HCT116 (cell line): ENCODE data around the gene IMMT.

Source experiments
- ATF3 ChIP-seq: IDR thresholded peaks from 2 replicates; pipeline ENCODE4 v1.6.1; 2012
- CTCF ChIP-seq, 3 experiments: fragments of 200-600 bp in 1 of 3; sonication (generic) in 1 of 3; IDR thresholded peaks in 2 of 3; conservative IDR thresholded peaks in 1 of 3; 2 replicates each; pipeline ENCODE4 v1.5.1; 2012 to 2017; ENCODE audit warnings: low read depth in 2 of 3, low read length in 2 of 3, antibody characterized with exemption in 1 of 3, borderline replicate concordance in 1 of 3, control low read depth in 1 of 3, mild to moderate bottlenecking in 1 of 3, mixed read lengths in 1 of 3, mixed run types in 1 of 3, moderate library complexity in 1 of 3; ENCODE audit not compliant: insufficient read depth in 1 of 3
- EZH2 ChIP-seq: fragments of 200-600 bp; sonication (generic); IDR thresholded peaks from 2 replicates; pipeline ENCODE4 v1.6.1; 2017; ENCODE audit warnings: antibody characterized with exemption, mixed run types

GRCh38 chr2:86213056-86213455 is 17.8 kb upstream of the IMMT start:
- TF ChIP-seq CTCF (IDR thresholded peaks at IDR 0.05 in 2 of 3, conservative IDR thresholded peaks at IDR 0.05 in 1 of 3; ENCODE audit: borderline replicate concordance in 1 of 3, insufficient read depth in 1 of 3, low read depth in 2 of 3, low read length in 2 of 3) (no peak), EZH2 (no peak), ATF3 (no peak)
